Subcutaneous abdominal adipose tissue (tissue), 5 donors: ENCODE data around the gene TMEM35B.

Experiments used
- H3K27ac ChIP-seq: one replicate; pipeline ENCODE4 v1.7.0; 2013; ENCODE audit warnings: low read depth, mild to moderate bottlenecking, inconsistent platforms, low read length, moderate library complexity
- H3K27me3 ChIP-seq, 5 donors: one replicate each; pipeline ENCODE4 v1.7.0; 2013; ENCODE audit warnings: low read length in 5 of 5, inconsistent platforms in 1 of 5; ENCODE audit not compliant: control insufficient read depth in 5 of 5, insufficient read depth in 4 of 5
- H3K36me3 ChIP-seq, 5 donors: one replicate each; pipeline ENCODE4 v1.7.0; 2013; ENCODE audit warnings: low read length in 5 of 5; ENCODE audit not compliant: control insufficient read depth in 5 of 5, insufficient read depth in 5 of 5
- H3K4me1 ChIP-seq, 5 donors: one replicate each; pipeline ENCODE4 v1.7.0; 2013; ENCODE audit warnings: low read length in 5 of 5, mild to moderate bottlenecking in 3 of 5, moderate library complexity in 1 of 5; ENCODE audit not compliant: control insufficient read depth in 5 of 5, insufficient read depth in 5 of 5
- H3K4me3 ChIP-seq, 5 donors: one replicate each; pipeline ENCODE4 v1.7.0; 2013; ENCODE audit warnings: low read length in 5 of 5, low read depth in 1 of 5
- H3K9ac ChIP-seq, 5 donors: one replicate each; pipeline ENCODE4 v1.7.0; 2013; ENCODE audit warnings: low read length in 5 of 5, mild to moderate bottlenecking in 4 of 5, moderate library complexity in 3 of 5
- H3K9me3 ChIP-seq, 5 donors: one replicate each; pipeline ENCODE4 v1.7.0; 2013; ENCODE audit warnings: low read length in 5 of 5; ENCODE audit not compliant: control insufficient read depth in 5 of 5
- donor health status: healthy.
- donor health status: healthy.
- donor health status: healthy.
- donor health status: healthy.
- donor health status: healthy.

Gene TMEM35B

DNA sequence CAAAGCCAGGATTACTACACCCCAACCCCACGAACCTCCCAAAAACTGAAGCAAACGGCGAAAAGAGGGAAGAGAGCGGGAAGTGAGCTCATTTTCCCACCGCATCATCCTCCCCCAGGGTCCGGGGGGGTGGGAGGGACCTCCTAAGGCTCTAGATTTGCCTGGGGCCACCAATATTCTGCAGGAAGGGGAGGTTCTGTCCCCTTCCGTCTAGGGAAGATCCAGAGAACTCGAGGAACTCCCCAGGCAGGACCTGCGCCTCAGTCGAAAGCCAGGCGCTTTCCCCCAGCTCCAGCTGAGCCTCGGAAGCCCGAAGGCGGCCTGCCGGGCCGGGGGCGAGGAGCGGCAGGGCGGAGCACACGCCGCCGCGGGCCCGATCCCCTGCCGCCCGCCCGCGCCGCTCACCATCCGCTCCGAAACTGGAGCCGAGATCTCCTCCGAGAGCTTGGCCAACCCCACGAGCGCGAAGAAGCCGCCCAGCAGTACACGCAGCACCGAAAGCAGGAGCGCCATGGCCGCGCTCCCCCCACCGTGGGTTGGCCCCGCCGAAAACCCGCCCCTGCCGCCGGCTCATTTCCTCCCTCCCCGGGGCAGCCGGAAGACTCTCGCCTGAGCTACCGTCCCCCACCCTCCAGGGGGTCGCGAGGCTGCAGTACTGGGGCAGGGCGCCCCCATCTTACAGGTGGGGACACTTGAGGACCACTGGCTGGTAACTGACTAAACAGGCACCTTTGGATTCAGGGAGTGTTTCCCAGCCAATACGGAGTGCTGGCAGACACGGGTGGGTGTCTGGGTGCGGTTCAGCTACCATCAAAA, at the start of gene TMEM35B:
Gene TMEM35B, minus strand, starts transcription at position 555 of the 816 bp plus-strand sequence. Its CDS starts 42 bp downstream, at position 513.
- peak within 1 kb of the TSS; percentile 72 to 96 (median 95) for H3K4me3 ChIP-seq
- H3K27ac ChIP-seq: peak within 1 kb of the TSS; percentile 92
- H3K27me3 ChIP-seq: no peaks in the 10 kb centered on the region
- H3K9me3 ChIP-seq: no peaks in the 10 kb centered on the region
- H3K9ac ChIP-seq: peak within 1 kb of the TSS; percentile 74 to 99 (median 89)
- peaks cover 7 to 18% (median 12%) of the 10 kb centered on the region in 5 donors for H3K36me3 ChIP-seq
- H3K4me1 ChIP-seq: peaks cover 9 to 27% (median 22%) of the 10 kb centered on the region in 5 donors

DNA sequence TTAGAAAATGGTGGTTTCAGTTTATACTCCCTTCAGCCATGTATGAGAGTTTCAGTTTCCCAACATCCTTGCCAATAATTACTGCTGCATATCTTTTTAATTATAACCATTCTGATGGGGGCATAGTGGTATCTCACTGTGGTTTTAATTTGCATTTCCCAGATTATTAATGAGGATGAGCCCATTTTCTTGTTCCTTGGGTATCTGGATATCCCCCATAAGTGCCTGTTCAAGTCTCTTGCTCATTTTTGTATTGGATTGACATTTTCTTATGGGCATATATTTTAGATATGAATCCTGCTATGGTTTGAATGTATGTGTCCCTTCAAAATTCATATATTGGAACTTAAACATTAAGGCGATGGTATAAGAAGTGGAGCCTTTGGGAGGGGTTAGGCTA, 48.2 kb upstream of the TMEM35B start:
- H3K9ac ChIP-seq: no peak overlapping the region
- H3K4me3 ChIP-seq: no peak overlapping the region
- H3K27me3 ChIP-seq: no peaks in the 10 kb centered on the region
- H3K4me1 ChIP-seq: peaks cover 0 to 26% (median 22%) of the 10 kb centered on the region in 5 donors
- H3K36me3 ChIP-seq: no peaks in the 10 kb centered on the region
- H3K9me3 ChIP-seq: peaks cover 0 to 11% (median 9%) of the 10 kb centered on the region in 5 donors
- H3K27ac ChIP-seq: no peak overlapping the region

DNA sequence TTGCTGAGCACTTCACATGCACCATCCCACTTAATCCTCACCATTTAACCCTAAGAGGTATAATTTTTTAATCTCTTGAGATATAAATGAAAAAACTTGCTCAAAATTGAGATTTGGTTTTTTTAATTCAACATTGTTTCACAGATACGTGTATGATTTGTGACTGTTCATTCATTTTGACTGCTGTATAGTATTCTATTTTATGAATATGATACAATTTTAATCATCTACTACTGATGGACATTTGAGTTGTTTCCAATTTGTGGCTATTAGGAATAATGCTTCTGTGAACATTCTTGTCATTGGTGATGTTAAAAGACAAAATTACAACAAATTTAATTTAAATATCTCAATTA, 47.2 kb upstream of the TMEM35B start:
- Histone ChIP-seq H3K27me3 (no peaks in the 10 kb centered on the region), H3K9me3 (peaks cover 0 to 11% (median 9%) of the 10 kb centered on the region in 5 donors), H3K27ac (no peak overlapping the region), H3K9ac (no peak overlapping the region), H3K4me3 (peak overlapping the region; percentile 84 to 98 (median 96)), H3K36me3 (peaks cover 0 to 3% (median 0%) of the 10 kb centered on the region in 5 donors), H3K4me1 (peaks cover 0 to 26% (median 22%) of the 10 kb centered on the region in 5 donors)

DNA sequence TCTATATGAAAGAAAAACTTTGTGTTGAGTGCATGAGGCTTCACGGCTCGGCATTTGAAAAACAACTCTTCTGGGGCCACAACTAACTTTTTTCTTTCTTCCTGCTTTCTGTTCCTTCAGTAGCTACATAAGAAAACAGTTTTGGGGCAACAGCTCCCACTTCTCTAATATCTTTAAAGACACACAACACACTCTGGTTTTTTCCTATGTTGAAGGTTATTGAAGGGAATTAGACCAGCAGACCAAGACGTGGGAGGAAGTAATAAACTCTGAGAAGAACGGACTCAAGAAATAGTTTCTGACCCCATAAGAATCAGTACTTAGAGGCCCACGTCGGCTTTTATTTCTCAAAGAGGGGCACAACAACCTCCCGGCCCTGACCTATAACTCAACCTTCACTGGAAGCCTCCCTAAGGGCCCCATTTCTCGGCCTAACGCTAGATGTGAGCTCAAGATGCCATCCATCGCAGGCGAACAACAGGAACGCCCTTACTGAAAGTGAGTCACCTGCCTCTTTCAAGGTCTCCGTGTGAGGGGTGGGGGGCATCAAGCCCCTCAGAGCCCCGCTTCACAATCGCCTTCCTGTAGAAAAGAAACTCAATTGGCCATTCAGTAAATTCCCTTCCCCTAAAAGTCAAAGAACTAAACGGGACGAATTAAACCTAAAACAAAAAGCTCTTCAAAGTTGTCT, 45.8 kb upstream of the TMEM35B start:
- peaks cover 0 to 11% (median 4%) of the 10 kb centered on the region in 5 donors for H3K36me3 ChIP-seq
- peak overlapping the region; percentile 91 to 97 (median 93) for H3K9ac ChIP-seq
- H3K4me1 ChIP-seq: peaks cover 0 to 26% (median 22%) of the 10 kb centered on the region in 5 donors
- peak overlapping the region; percentile 90 for H3K27ac ChIP-seq
- H3K9me3 ChIP-seq: peaks cover 0 to 11% (median 9%) of the 10 kb centered on the region in 5 donors
- no peaks in the 10 kb centered on the region for H3K27me3 ChIP-seq
- H3K4me3 ChIP-seq: peak overlapping the region; percentile 84 to 98 (median 96)

DNA sequence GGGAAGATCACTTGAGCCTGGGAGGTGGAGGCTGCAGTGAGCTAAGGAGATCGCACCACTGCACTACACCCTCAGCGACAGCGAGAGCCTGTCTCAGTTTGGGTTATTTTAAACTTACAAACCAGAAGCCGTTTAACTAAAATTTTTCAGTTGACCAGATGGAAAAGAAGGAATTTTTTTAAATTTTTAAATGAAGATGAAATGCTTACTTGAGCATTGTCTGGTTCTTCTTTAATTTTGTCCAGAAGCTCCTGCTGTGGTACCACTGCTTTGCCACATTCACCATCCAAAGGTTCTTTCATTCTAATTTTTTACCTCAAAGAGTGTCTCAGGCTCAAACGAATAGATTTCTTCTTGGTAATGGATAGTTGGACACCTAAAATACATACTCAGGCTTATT, 45.2 kb upstream of the TMEM35B start:
- H3K4me1 ChIP-seq: peaks cover 0 to 26% (median 22%) of the 10 kb centered on the region in 5 donors
- H3K36me3 ChIP-seq: peaks cover 0 to 14% (median 4%) of the 10 kb centered on the region in 5 donors
- peak overlapping the region; percentile 90 for H3K27ac ChIP-seq
- H3K4me3 ChIP-seq: peak overlapping the region; percentile 84 to 98 (median 96)
- H3K27me3 ChIP-seq: no peaks in the 10 kb centered on the region
- H3K9ac ChIP-seq: peak overlapping the region in 3 of 5 donors; percentile 92 to 97 (median 93)
- peaks cover 0 to 11% (median 9%) of the 10 kb centered on the region in 5 donors for H3K9me3 ChIP-seq

DNA sequence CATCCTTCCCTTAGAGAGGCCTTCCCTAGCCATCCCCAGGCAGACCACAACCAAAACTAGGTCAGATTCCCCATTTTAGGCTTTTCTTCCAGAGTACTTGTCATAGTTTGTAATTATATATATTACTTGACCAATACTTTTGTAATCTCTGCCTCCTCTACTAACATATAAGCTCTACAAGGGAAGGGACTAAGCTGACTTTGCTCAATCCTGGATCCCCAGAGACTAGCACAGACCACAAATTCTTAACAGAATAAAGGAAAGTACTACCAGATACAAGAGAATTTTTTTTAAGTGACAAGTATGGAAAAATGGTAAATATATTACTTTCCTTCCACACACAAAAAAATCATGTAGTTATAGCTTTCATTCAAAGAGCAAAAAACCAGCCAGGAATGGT, 44.6 kb upstream of the TMEM35B start:
- Histone ChIP-seq H3K27ac (no peak overlapping the region), H3K4me3 (peak overlapping the region in 3 of 5 donors; percentile 18 to 98 (median 35)), H3K27me3 (no peaks in the 10 kb centered on the region), H3K36me3 (peaks cover 0 to 14% (median 4%) of the 10 kb centered on the region in 5 donors), H3K9me3 (peaks cover 0 to 11% (median 9%) of the 10 kb centered on the region in 5 donors), H3K9ac (peak overlapping the region in 4 of 5 donors; percentile 8 to 92 (median 34)), H3K4me1 (peaks cover 0 to 26% (median 22%) of the 10 kb centered on the region in 5 donors)

DNA sequence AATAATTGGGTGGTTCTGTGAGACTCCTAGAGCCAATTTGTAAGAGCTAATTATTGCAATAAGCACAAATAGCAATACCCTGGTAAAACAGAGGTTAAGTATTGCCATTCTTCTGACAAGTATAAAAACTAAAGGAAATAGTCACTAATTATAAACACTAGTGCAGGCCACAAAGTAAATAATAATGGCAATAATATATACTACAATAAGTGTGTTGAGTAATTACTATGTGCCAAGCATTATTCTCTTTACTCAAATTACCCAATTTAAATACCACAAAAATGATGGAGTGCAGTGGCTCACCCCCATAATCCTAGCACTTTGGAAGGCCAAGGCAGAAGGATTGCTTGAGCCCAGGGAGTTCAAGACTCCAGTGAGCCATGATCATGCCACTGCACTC, 31.3 kb upstream of the TMEM35B start:
- Histone ChIP-seq H3K4me3 (no peak overlapping the region), H3K9ac (no peak overlapping the region), H3K27ac (no peak overlapping the region), H3K36me3 (peaks cover 23 to 47% (median 28%) of the 10 kb centered on the region in 5 donors), H3K4me1 (no peaks in the 10 kb centered on the region), H3K27me3 (no peaks in the 10 kb centered on the region), H3K9me3 (no peaks in the 10 kb centered on the region)

DNA sequence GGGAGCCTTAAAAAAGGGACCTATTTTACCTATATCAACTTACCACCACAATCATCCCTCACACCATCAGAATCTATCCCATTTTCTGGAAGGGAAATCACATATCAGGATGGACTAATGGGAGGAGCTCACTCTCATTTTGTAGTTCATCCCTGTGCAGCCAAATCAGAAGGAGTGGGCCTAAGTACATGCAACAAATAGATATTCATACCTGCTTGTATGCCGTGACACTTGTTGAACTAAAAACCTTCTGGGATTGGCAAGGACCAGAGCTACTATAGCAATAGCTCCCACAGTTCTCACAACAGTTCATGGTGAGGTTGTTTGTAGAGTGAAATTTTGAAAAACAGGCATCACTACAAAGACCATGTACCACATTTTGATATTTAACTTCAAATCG, 29.3 kb upstream of the TMEM35B start:
- no peak overlapping the region for H3K27ac ChIP-seq
- H3K27me3 ChIP-seq: no peaks in the 10 kb centered on the region
- H3K36me3 ChIP-seq: peaks cover 36 to 63% (median 42%) of the 10 kb centered on the region in 5 donors
- H3K9me3 ChIP-seq: no peaks in the 10 kb centered on the region
- no peak overlapping the region for H3K4me3 ChIP-seq
- no peak overlapping the region for H3K9ac ChIP-seq
- no peaks in the 10 kb centered on the region for H3K4me1 ChIP-seq

DNA sequence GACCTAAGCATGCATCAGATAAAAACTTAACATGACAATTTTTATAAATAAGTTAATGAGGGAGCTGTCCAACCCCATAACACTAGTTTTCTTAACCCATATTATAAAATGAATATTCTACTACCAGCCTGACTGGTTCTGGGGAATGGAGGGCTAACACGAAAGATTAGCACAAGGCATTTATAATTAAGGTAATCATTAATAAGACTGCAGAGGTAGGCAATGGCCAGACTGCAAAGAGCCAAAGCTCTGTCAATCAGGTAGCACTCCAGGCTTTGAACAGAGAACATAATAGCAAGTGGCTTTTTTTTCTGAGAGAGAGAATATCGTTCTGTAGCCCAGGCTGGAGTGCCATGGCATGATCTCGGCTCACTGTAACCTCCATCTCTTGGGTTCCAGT, 20.6 kb upstream of the TMEM35B start:
- no peaks in the 10 kb centered on the region for H3K27me3 ChIP-seq
- H3K4me3 ChIP-seq: no peak overlapping the region
- H3K36me3 ChIP-seq: peaks cover 40 to 79% (median 61%) of the 10 kb centered on the region in 5 donors

DNA sequence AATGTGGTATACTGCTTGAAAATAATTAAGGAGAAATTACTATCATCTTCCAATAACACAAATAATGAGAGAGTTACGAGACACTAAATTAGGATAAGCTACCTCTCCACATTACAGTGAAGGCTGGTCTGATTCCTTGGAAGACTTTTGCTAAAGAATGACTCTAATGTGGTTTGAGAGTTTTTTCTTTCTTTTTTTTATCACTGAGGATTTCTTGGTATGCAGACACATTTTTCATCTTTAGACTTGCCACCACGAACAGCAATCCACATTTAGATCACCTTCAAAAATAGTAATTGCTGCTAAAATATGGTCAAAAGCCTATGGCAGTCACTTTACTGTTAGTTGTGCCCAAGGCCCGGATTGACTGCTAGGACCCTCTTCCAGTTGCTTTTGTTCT, 16.6 kb upstream of the TMEM35B start:
- H3K27ac ChIP-seq: no peak overlapping the region
- H3K4me1 ChIP-seq: no peaks in the 10 kb centered on the region
- H3K27me3 ChIP-seq: no peaks in the 10 kb centered on the region
- H3K9me3 ChIP-seq: no peaks in the 10 kb centered on the region
- peaks cover 35 to 64% (median 53%) of the 10 kb centered on the region in 5 donors for H3K36me3 ChIP-seq
- no peak overlapping the region for H3K4me3 ChIP-seq
- no peak overlapping the region for H3K9ac ChIP-seq

More for the DNA sequence above, 20.6 kb upstream of the TMEM35B start:
- Histone ChIP-seq H3K4me1 (no peaks in the 10 kb centered on the region), H3K9ac (no peak overlapping the region), H3K27ac (no peak overlapping the region), H3K9me3 (no peaks in the 10 kb centered on the region)
